BLaER1 treated with 17β-estradiol and CSF1 and Interleukin-3, amounts not matched to agents 10 nM and 100 nM (cell line): ENCODE measurements around the gene MANBA.

ENCODE experiments used
- H3K27ac ChIP-seq, 11 experiments: shearing (Covaris generic); formaldehyde crosslinking; 2 replicates each; pipeline ENCODE4 v1.8.1; 2022
- H3K27me3 ChIP-seq, 11 experiments: shearing (Covaris generic); formaldehyde crosslinking; 2 replicates each; pipeline ENCODE4 v1.8.1; 2022
- H3K36me3 ChIP-seq, 11 experiments: shearing (Covaris generic); formaldehyde crosslinking; 2 replicates each; pipeline ENCODE4 v1.8.1; 2022
- H3K4me1 ChIP-seq, 10 experiments: shearing (Covaris generic); formaldehyde crosslinking; 2 replicates each; pipeline ENCODE4 v1.8.1; 2022
- H3K4me2 ChIP-seq, 11 experiments: shearing (Covaris generic); formaldehyde crosslinking; 2 replicates each; pipeline ENCODE4 v1.8.1; 2022
- H3K4me3 ChIP-seq, 10 experiments: shearing (Covaris generic); formaldehyde crosslinking; 2 replicates each; pipeline ENCODE4 v1.8.1; 2022
- H3K9ac ChIP-seq, 11 experiments: shearing (Covaris generic); formaldehyde crosslinking; 2 replicates each; pipeline ENCODE4 v1.8.1; 2022
- H3K9me3 ChIP-seq, 11 experiments: shearing (Covaris generic); formaldehyde crosslinking; replicated peaks in 1 of 11; 2 replicates each; pipeline ENCODE4 v1.8.1; 2022
- H4K20me1 ChIP-seq, 11 experiments: shearing (Covaris generic); formaldehyde crosslinking; 2 replicates each; pipeline ENCODE4 v1.8.1; 2022
- Cebpa-rat ChIP-seq, 11 experiments: shearing (Covaris generic); IDR thresholded peaks; 2 replicates each; pipeline ENCODE4 v1.8.1; 2022

Gene MANBA

GRCh38 chr4:102791318-102791835, 30.6 kb upstream of the MANBA start:
- no peak overlapping the region for H3K4me2 ChIP-seq
- no peaks in the 10 kb centered on the region for H3K27me3 ChIP-seq

DNA sequence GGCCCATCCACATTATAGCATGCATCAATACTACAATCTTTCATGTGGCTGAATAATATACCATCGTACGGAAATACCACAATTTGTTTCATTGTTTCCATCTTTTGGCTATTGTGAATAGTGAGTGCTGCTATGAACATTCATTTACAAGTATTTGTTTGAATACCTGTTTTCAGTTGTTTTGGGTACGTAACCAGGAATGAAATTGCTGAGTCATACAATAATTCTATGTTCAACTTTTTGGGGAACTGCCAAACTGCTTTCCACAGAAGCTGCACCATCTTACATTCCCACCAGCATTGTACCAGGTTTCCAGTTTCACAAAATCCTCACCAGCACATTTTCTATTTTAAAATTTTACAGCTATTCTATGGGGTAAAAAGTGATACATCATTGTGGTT, 28.5 kb upstream of the MANBA start:
- Histone ChIP-seq H3K27me3 (no peaks in the 10 kb centered on the region), H3K9ac (no peak overlapping the region), H4K20me1 (peaks cover 0 to 29% (median 8%) of the 10 kb centered on the region in 11 experiments; a peak in 9 of 22 replicates), H3K4me2 (no peak overlapping the region), H3K4me1 (peaks cover 0 to 30% (median 0%) of the 10 kb centered on the region in 10 experiments; a peak in 6 of 20 replicates), H3K9me3 (peaks cover 0 to 4% (median 0%) of the 10 kb centered on the region in 11 experiments; a peak in 2 of 22 replicates), H3K36me3 (peaks cover 26 to 33% (median 31%) of the 10 kb centered on the region in 11 experiments; a peak in 20 of 22 replicates), H3K27ac (peak overlapping the region in 2 of 11 experiments; percentile 9 to 42; a peak in 3 of 22 replicates), H3K4me3 (no peak overlapping the region)
- no peak for TF ChIP-seq Cebpa-rat (IDR thresholded peaks at IDR 0.05)

More at GRCh38 chr4:102791318-102791835, 30.6 kb upstream of the MANBA start:
- Histone ChIP-seq H3K27ac (no peak overlapping the region), H3K4me3 (no peak overlapping the region), H3K36me3 (peaks cover 47 to 54% (median 52%) of the 10 kb centered on the region in 11 experiments), H4K20me1 (peaks cover under 1 to 50% (median 20%) of the 10 kb centered on the region in 11 experiments; a peak in 13 of 22 replicates), H3K9me3 (peaks cover 0 to 4% (median 0%) of the 10 kb centered on the region in 11 experiments; a peak in 2 of 22 replicates), H3K9ac (no peak overlapping the region), H3K4me1 (peaks cover 0 to 30% (median 0%) of the 10 kb centered on the region in 10 experiments; a peak in 6 of 20 replicates)
- no peak for TF ChIP-seq Cebpa-rat (IDR thresholded peaks at IDR 0.05)

DNA sequence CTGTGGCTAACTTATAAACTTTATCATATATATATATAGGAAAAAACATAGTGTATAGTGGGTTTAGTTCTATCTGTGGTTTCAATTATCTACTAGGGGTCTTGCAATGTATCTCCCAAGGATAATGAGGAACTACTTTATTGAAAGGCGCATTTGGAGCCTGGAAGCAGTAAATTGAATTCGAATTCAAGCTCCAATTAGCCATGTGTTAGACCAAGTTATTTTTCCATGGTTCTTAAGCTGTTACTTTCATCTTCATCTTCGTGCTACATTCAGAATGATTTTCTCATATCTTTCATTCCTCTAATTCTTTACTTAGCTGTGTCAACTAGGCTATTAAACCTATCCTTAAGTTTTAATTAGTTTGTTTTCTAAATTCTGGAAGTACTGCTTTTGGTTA, 27.2 kb upstream of the MANBA start:
- no peak overlapping the region for H3K4me3 ChIP-seq
- H3K27ac ChIP-seq = peak overlapping the region in 3 of 11 experiments; percentile 31 to 40 (median 32); a peak in 5 of 22 replicates
- H3K27me3 ChIP-seq = no peaks in the 10 kb centered on the region
- H4K20me1 ChIP-seq = peaks cover 0 to 15% (median 4%) of the 10 kb centered on the region in 11 experiments; a peak in 8 of 22 replicates
- no peak overlapping the region for H3K4me2 ChIP-seq
- TF ChIP-seq Cebpa-rat (IDR thresholded peaks at IDR 0.05) = no peak
- H3K4me1 ChIP-seq = peaks cover 0 to 30% (median 0%) of the 10 kb centered on the region in 10 experiments; a peak in 6 of 20 replicates
- peaks cover 0 to 4% (median 0%) of the 10 kb centered on the region in 11 experiments; a peak in 2 of 22 replicates for H3K9me3 ChIP-seq
- H3K36me3 ChIP-seq = peaks cover 14 to 19% (median 18%) of the 10 kb centered on the region in 11 experiments; a peak in 19 of 22 replicates
- H3K9ac ChIP-seq = no peak overlapping the region

DNA sequence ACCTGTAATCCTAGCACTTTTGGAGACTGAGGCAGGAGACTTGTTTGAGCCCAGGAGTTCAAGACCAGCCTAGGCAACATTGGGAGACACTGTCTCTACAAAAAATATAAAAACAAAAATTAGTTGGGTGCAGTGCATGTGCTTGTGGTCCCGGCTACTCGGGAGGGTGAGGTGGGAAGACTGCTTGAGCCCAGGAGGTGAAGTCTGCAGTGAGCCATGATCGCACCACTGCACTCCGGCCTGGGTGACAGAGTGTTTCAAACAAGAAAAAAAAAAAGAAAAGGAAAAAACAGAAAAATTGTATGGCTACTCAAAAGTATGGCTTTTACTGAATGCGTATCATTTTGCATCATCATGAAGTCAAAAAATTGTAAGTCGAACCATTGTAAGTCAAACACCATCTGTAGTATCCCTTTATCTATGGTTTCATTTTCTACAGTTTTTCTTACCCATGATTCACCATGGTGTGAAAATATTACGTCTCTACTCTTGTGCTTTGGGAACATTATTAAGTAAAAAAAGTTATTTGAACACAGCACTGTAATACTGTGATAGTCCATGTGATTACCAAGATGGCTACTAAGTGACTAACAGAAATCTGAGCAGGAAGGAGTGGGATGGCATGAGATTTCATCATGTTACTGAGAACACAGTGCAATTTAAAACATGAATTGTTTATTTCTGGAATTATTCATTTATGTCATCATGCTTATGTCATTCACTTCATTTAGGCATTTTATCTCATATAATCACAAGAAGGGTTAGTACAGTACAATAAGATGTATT, 26.5 kb upstream of the MANBA start:
- Histone ChIP-seq H3K27me3 (no peaks in the 10 kb centered on the region), H3K9ac (no peak overlapping the region), H3K9me3 (peaks cover 0 to 4% (median 0%) of the 10 kb centered on the region in 11 experiments; a peak in 2 of 22 replicates), H3K4me3 (no peak overlapping the region), H3K4me1 (peaks cover 0 to 30% (median 0%) of the 10 kb centered on the region in 10 experiments; a peak in 6 of 20 replicates), H3K36me3 (peaks cover 8 to 13% (median 11%) of the 10 kb centered on the region in 11 experiments; a peak in 17 of 22 replicates), H3K27ac (peak overlapping the region in 5 of 11 experiments; percentile 30 to 40 (median 31); a peak in 8 of 22 replicates), H3K4me2 (peak overlapping the region in 1 of 11 experiments; percentile 26; a peak in 1 of 22 replicates), H4K20me1 (peaks cover 0 to 9% (median 0%) of the 10 kb centered on the region in 11 experiments; a peak in 5 of 22 replicates)
- TF ChIP-seq Cebpa-rat (IDR thresholded peaks at IDR 0.05) = no peak

- no peak overlapping the region for H3K9ac ChIP-seq
- no peaks in the 10 kb centered on the region for H3K27me3 ChIP-seq
- peaks cover 0 to 2% (median 0%) of the 10 kb centered on the region in 11 experiments; a peak in 3 of 22 replicates for H4K20me1 ChIP-seq
- no peak for TF ChIP-seq Cebpa-rat (IDR thresholded peaks at IDR 0.05)
- H3K27ac ChIP-seq = no peak overlapping the region
- H3K4me3 ChIP-seq = no peak overlapping the region
- peaks cover 0 to 4% (median 0%) of the 10 kb centered on the region in 11 experiments; a peak in 2 of 22 replicates for H3K9me3 ChIP-seq
- peaks cover under 1 to 3% (median 2%) of the 10 kb centered on the region in 11 experiments; a peak in 13 of 22 replicates for H3K36me3 ChIP-seq
- no peak overlapping the region for H3K4me2 ChIP-seq
- peaks cover 0 to 25% (median 0%) of the 10 kb centered on the region in 10 experiments; a peak in 6 of 20 replicates for H3K4me1 ChIP-seq
Observed at GRCh38 chr4:102786279-102786678, 25.5 kb upstream of the MANBA start.

GRCh38 chr4:102783006-102783405, 22.2 kb upstream of the MANBA start:
- no peak overlapping the region for H3K4me3 ChIP-seq
- no peaks in the 10 kb centered on the region for H3K36me3 ChIP-seq
- TF ChIP-seq Cebpa-rat (IDR thresholded peaks at IDR 0.05) = no peak
- H3K27me3 ChIP-seq = no peaks in the 10 kb centered on the region
- no peaks in the 10 kb centered on the region for H4K20me1 ChIP-seq
- H3K9ac ChIP-seq = no peak overlapping the region
- no peak overlapping the region for H3K4me2 ChIP-seq
- H3K27ac ChIP-seq = no peak overlapping the region
- peaks cover 0 to 29% (median 0%) of the 10 kb centered on the region in 10 experiments; a peak in 7 of 20 replicates for H3K4me1 ChIP-seq
- H3K9me3 ChIP-seq = no peaks in the 10 kb centered on the region; a peak in 2 of 22 replicates

GRCh38 chr4:102781570-102781969, 20.8 kb upstream of the MANBA start:
- no peaks in the 10 kb centered on the region for H3K36me3 ChIP-seq
- no peak overlapping the region for H3K9ac ChIP-seq
- no peaks in the 10 kb centered on the region for H4K20me1 ChIP-seq
- no peak overlapping the region for H3K4me2 ChIP-seq
- TF ChIP-seq Cebpa-rat (IDR thresholded peaks at IDR 0.05) = no peak
- H3K4me3 ChIP-seq = no peak overlapping the region
- peaks cover 0 to 25% (median 0%) of the 10 kb centered on the region in 10 experiments; a peak in 7 of 20 replicates for H3K4me1 ChIP-seq
- no peaks in the 10 kb centered on the region for H3K27me3 ChIP-seq
- H3K9me3 ChIP-seq = no peaks in the 10 kb centered on the region
- H3K27ac ChIP-seq = no peak overlapping the region

GRCh38 chr4:102780476-102781144, 19.8 kb upstream of the MANBA start:
- no peak overlapping the region for H3K9ac ChIP-seq
- no peak for TF ChIP-seq Cebpa-rat (IDR thresholded peaks at IDR 0.05)

More at GRCh38 chr4:102780476-102781144, 19.8 kb upstream of the MANBA start:
- Histone ChIP-seq H4K20me1 (no peaks in the 10 kb centered on the region), H3K4me2 (peak overlapping the region in 3 of 11 experiments; percentile 43 to 67 (median 57); a peak in 5 of 22 replicates), H3K36me3 (no peaks in the 10 kb centered on the region), H3K27ac (no peak overlapping the region), H3K4me3 (no peak overlapping the region), H3K4me1 (peaks cover 0 to 25% (median 0%) of the 10 kb centered on the region in 10 experiments; a peak in 7 of 20 replicates), H3K27me3 (no peaks in the 10 kb centered on the region), H3K9me3 (no peaks in the 10 kb centered on the region)
